Osteocyte (in vitro differentiated cells): ENCODE data around the gene SLC14A1. TPM values are rescaled to one million over a fixed set of nuclear protein-coding genes. Genes with fewer than 3 reads are reported as not detected.

ENCODE experiments used
- DNase-seq: peaks from one replicate; pipeline ENCODE4 v3.0.0; 2021; ENCODE audit warnings: mixed read lengths; ENCODE audit not compliant: unreplicated experiment; ENCODE audit errors: extremely low spot score
- H3K27ac Mint-ChIP-seq: one replicate; pipeline ENCODE4 v1.8.0; 2021; ENCODE audit warnings: mild to moderate bottlenecking, mixed read lengths; ENCODE audit not compliant: unreplicated experiment
- H3K27me3 Mint-ChIP-seq: one replicate; pipeline ENCODE4 v1.8.0; 2021; ENCODE audit warnings: mixed read lengths; ENCODE audit not compliant: unreplicated experiment
- H3K36me3 Mint-ChIP-seq: one replicate; pipeline ENCODE4 v1.8.0; 2021; ENCODE audit warnings: mixed read lengths; ENCODE audit not compliant: unreplicated experiment
- H3K4me1 Mint-ChIP-seq: one replicate; pipeline ENCODE4 v1.8.0; 2021; ENCODE audit warnings: mixed read lengths; ENCODE audit not compliant: unreplicated experiment
- H3K4me3 Mint-ChIP-seq: one replicate; pipeline ENCODE4 v1.8.0; 2021; ENCODE audit warnings: mild to moderate bottlenecking, moderate library complexity, mixed read lengths; ENCODE audit not compliant: unreplicated experiment
- H3K9me3 Mint-ChIP-seq: one replicate; pipeline ENCODE4 v1.8.0; 2021; ENCODE audit warnings: mixed read lengths; ENCODE audit not compliant: unreplicated experiment
- CTCF ChIP-seq: fragments of 200-600 bp; sonication (generic); IDR thresholded peaks from 2 replicates; pipeline ENCODE4 v1.5.0; 2021; ENCODE audit warnings: antibody characterized with exemption, mild to moderate bottlenecking, moderate library complexity
- total RNA-seq: library from RNA; stranded (reverse); gene quantifications from 2 replicates; pipeline ENCODE4 v1.2.1, GENCODE V29; 2021

Gene SLC14A1
- total RNA-seq, 1 donor from 2014 or later, result 0.24 TPM

- Mint-ChIP-seq H3K4me1 (peaks cover 22% of the 10 kb centered on the region), H3K27ac (no peak overlapping the region), H3K4me3 (no peak overlapping the region), H3K27me3 (no peaks in the 10 kb centered on the region), H3K9me3 (no peaks in the 10 kb centered on the region), H3K36me3 (no peaks in the 10 kb centered on the region)
- DNase-seq, result no peak
- TF ChIP-seq CTCF, result no peak
Observed at GRCh38 chr18:45774065-45774521, 50.1 kb downstream of the SLC14A1 start.

- DNase-seq, result no peak
- H3K4me3 Mint-ChIP-seq, result peak overlapping the region; percentile 72
- H3K27me3 Mint-ChIP-seq, result no peaks in the 10 kb centered on the region
Observed at GRCh38 chr18:45775241-45775676, 51.3 kb downstream of the SLC14A1 start.

GRCh38 chr18:45775743-45776142 lies 51.8 kb downstream of the SLC14A1 start:
- Mint-ChIP-seq H3K4me3 (peak overlapping the region; percentile 72), H3K36me3 (no peaks in the 10 kb centered on the region), H3K27ac (no peak overlapping the region), H3K27me3 (no peaks in the 10 kb centered on the region), H3K9me3 (no peaks in the 10 kb centered on the region), H3K4me1 (peaks cover 22% of the 10 kb centered on the region)
- no peak for DNase-seq
- TF ChIP-seq CTCF, result no peak

More at GRCh38 chr18:45775241-45775676, 51.3 kb downstream of the SLC14A1 start:
- H3K27ac Mint-ChIP-seq, result no peak overlapping the region
- H3K36me3 Mint-ChIP-seq, result no peaks in the 10 kb centered on the region
- TF ChIP-seq CTCF, result no peak
- no peaks in the 10 kb centered on the region for H3K9me3 Mint-ChIP-seq
- peaks cover 22% of the 10 kb centered on the region for H3K4me1 Mint-ChIP-seq

- no peaks in the 10 kb centered on the region for H3K9me3 Mint-ChIP-seq
- H3K27ac Mint-ChIP-seq, result no peak overlapping the region
- TF ChIP-seq CTCF, result no peak
- peaks cover 10% of the 10 kb centered on the region for H3K4me1 Mint-ChIP-seq
- no peaks in the 10 kb centered on the region for H3K36me3 Mint-ChIP-seq
- H3K27me3 Mint-ChIP-seq, result no peaks in the 10 kb centered on the region
- H3K4me3 Mint-ChIP-seq, result no peak overlapping the region
- DNase-seq, result no peak
Observed at GRCh38 chr18:45777393-45777792, 53.4 kb downstream of the SLC14A1 start.

GRCh38 chr18:45780568-45780967 lies 56.6 kb downstream of the SLC14A1 start:
- Mint-ChIP-seq H3K36me3 (no peaks in the 10 kb centered on the region), H3K9me3 (no peaks in the 10 kb centered on the region), H3K4me3 (no peak overlapping the region), H3K27ac (no peak overlapping the region), H3K4me1 (peaks cover 27% of the 10 kb centered on the region), H3K27me3 (no peaks in the 10 kb centered on the region)
- no peak for TF ChIP-seq CTCF
- DNase-seq, result no peak
